A673 (cell line): Measurements from ENCODE around the gene AARSD1. TPM values are rescaled to one million over a fixed set of nuclear protein-coding genes. Genes with fewer than 3 reads are reported as not detected.
"Not testable (repeated sequence)": the region's sequence is repeated elsewhere in the genome, so short reads cannot be mapped to it uniquely, and the experiment has no call there.

ENCODE experiments used
- BruUV-seq: library from RNA; stranded (reverse); fragments of 400-500 nt; replicated peaks from 2 replicates; lab custom pipeline; 2021; lab: Mats Ljungman, UMichigan
- CTCF ChIA-PET: fragments of 300-600 bp; sonication (Branson Sonifier 250); formaldehyde crosslinking; loops from one replicate; lab custom pipeline; 2022; ENCODE audit warnings: antibody characterized with exemption; lab: Charles Lee
- POLR2A ChIA-PET: fragments of 300-600 bp; sonication (Branson Sonifier 250); formaldehyde crosslinking; loops from one replicate; lab custom pipeline; 2022; ENCODE audit warnings: antibody characterized with exemption; ENCODE audit not compliant: low non-redundant PET; lab: Charles Lee
- DNase-seq: peaks from one replicate; pipeline ENCODE4 v3.0.0-alpha.2; 2015; ENCODE audit warnings: low spot score
- H3K27ac ChIP-seq: fragments of 200-600 bp; sonication (generic); 2 replicates; pipeline ENCODE4 v1.5.1; 2016; ENCODE audit warnings: mixed run types, low read depth, mild to moderate bottlenecking, mixed read lengths, antibody characterized with exemption, low read length; ENCODE audit not compliant: poor library complexity, severe bottlenecking
- H3K27me3 ChIP-seq: fragments of 200-600 bp; sonication (generic); replicated peaks from 2 replicates; pipeline ENCODE4 v1.6.1; 2017; ENCODE audit warnings: mixed run types, low read depth, mild to moderate bottlenecking, mixed read lengths, antibody characterized with exemption, low read length; ENCODE audit not compliant: insufficient read depth, poor library complexity
- H3K36me3 ChIP-seq: fragments of 200-600 bp; sonication (generic); 2 replicates; pipeline ENCODE4 v1.6.1; 2016; ENCODE audit warnings: mixed run types, mild to moderate bottlenecking, mixed read lengths, antibody characterized with exemption, low read length; ENCODE audit not compliant: insufficient read depth, poor library complexity, severe bottlenecking
- H3K4me1 ChIP-seq: fragments of 200-600 bp; sonication (generic); 2 replicates; pipeline ENCODE4 v1.6.1; 2017; ENCODE audit warnings: mixed run types, mild to moderate bottlenecking, mixed read lengths, antibody characterized with exemption, low read length; ENCODE audit not compliant: insufficient read depth, poor library complexity, severe bottlenecking
- H3K4me3 ChIP-seq: fragments of 200-600 bp; sonication (generic); 2 replicates; pipeline ENCODE4 v1.5.1; 2016; ENCODE audit warnings: low read depth, mixed run types, mild to moderate bottlenecking, mixed read lengths, low read length; ENCODE audit not compliant: poor library complexity, severe bottlenecking
- H3K9me3 ChIP-seq: fragments of 200-600 bp; sonication (generic); 2 replicates; pipeline ENCODE4 v1.6.1; 2016; ENCODE audit warnings: mixed run types, low read depth, mild to moderate bottlenecking, mixed read lengths, antibody characterized with exemption, low read length; ENCODE audit not compliant: poor library complexity, severe bottlenecking
- EZH2 ChIP-seq: fragments of 200-600 bp; sonication (generic); IDR thresholded peaks from 2 replicates; pipeline ENCODE4 v1.6.1; 2017; ENCODE audit warnings: borderline replicate concordance, low read depth, mild to moderate bottlenecking, mixed read lengths, antibody characterized with exemption, low read length; ENCODE audit not compliant: poor library complexity, severe bottlenecking
- intact Hi-C: fragments of 100-400 bp; cut with micrococcal nuclease; formaldehyde crosslinking; loops from one replicate; pipeline ENCODE4 v1.10.0; 2022; ENCODE audit not compliant: unreplicated experiment
- total RNA-seq: library from RNA; stranded (reverse); gene quantifications from 2 replicates; pipeline ENCODE4 v1.2.3, GENCODE V29; 2021
- TF ChIP-seq, protein P1 (sequence below): fragments of 300-800, 200-600 bp; sonication (generic); conservative IDR thresholded peaks from 2 replicates; pipeline ENCODE4 v1.5.1; 2017; ENCODE audit warnings: low read depth, mild to moderate bottlenecking, antibody characterized with exemption, low read length, moderate library complexity, mixed read lengths

The AARSD1 gene
- total RNA-seq, 1 experiment from 2014 or later: 32.9 TPM

DNA sequence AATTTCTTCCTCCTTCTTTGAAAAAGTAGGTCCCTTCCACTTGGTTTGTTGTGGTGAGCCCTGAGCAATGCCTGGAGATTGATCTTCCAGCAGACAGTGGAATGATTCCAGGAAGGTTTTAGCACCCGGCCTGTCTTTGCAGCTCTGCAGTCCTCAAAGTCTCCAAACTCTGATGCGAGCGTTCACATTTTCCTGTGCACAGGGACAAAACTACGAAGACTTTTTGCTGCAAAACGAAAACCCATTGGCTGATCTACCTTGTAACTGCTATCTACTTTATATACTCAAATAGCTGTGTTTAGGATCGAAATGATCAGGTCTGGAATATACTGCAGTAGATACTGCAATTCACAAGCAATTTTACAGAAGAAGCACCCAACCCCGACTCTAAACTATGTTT is 42.0 kb downstream of the AARSD1 start:
- Histone ChIP-seq H3K27me3 (no peaks in the 10 kb centered on the region), H3K9me3 (no peaks in the 10 kb centered on the region), H3K4me3 (no peak overlapping the region), H3K4me1 (no peaks in the 10 kb centered on the region), H3K36me3 (no peaks in the 10 kb centered on the region), H3K27ac (no peak overlapping the region)
- no peak for TF ChIP-seq EZH2
- TF ChIP-seq, protein P1, sequence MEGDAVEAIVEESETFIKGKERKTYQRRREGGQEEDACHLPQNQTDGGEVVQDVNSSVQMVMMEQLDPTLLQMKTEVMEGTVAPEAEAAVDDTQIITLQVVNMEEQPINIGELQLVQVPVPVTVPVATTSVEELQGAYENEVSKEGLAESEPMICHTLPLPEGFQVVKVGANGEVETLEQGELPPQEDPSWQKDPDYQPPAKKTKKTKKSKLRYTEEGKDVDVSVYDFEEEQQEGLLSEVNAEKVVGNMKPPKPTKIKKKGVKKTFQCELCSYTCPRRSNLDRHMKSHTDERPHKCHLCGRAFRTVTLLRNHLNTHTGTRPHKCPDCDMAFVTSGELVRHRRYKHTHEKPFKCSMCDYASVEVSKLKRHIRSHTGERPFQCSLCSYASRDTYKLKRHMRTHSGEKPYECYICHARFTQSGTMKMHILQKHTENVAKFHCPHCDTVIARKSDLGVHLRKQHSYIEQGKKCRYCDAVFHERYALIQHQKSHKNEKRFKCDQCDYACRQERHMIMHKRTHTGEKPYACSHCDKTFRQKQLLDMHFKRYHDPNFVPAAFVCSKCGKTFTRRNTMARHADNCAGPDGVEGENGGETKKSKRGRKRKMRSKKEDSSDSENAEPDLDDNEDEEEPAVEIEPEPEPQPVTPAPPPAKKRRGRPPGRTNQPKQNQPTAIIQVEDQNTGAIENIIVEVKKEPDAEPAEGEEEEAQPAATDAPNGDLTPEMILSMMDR: no peak
- ChIA-PET POLR2A (no interaction called here), CTCF (no interaction called here)
- intact Hi-C loops: no loop called here
- no TSS peak for BruUV-seq
- DNase-seq: no peak

DNA sequence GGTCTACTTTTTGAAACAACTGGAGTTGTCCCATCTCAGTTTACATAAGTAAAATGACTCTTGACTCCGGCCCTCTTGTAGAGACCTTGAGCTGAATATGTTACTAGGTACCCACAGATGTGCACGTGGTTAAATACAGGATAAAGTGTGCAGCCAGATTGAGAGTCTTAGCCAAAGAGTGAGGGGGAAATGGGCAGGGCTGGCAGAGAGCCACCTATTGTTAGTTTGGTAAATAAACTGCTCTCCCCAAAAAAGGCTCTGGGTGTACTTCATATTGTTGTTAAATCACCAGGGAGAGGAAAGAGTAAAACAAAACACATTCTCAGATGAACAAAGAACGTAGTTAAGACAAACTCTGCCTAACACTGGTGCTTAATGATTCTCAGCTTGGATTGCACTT is 43.3 kb downstream of the AARSD1 start:
- no TSS peak for BruUV-seq
- Histone ChIP-seq H3K4me3 (no peak overlapping the region), H3K27ac (no peak overlapping the region), H3K4me1 (no peaks in the 10 kb centered on the region), H3K36me3 (no peaks in the 10 kb centered on the region), H3K27me3 (no peaks in the 10 kb centered on the region), H3K9me3 (no peaks in the 10 kb centered on the region)
- POLR2A ChIA-PET: no interaction called here
- CTCF ChIA-PET: no interaction called here
- no peak for DNase-seq
- TF ChIP-seq, protein P1: no peak
- TF ChIP-seq EZH2: no peak
- intact Hi-C loops: no loop called here

DNA sequence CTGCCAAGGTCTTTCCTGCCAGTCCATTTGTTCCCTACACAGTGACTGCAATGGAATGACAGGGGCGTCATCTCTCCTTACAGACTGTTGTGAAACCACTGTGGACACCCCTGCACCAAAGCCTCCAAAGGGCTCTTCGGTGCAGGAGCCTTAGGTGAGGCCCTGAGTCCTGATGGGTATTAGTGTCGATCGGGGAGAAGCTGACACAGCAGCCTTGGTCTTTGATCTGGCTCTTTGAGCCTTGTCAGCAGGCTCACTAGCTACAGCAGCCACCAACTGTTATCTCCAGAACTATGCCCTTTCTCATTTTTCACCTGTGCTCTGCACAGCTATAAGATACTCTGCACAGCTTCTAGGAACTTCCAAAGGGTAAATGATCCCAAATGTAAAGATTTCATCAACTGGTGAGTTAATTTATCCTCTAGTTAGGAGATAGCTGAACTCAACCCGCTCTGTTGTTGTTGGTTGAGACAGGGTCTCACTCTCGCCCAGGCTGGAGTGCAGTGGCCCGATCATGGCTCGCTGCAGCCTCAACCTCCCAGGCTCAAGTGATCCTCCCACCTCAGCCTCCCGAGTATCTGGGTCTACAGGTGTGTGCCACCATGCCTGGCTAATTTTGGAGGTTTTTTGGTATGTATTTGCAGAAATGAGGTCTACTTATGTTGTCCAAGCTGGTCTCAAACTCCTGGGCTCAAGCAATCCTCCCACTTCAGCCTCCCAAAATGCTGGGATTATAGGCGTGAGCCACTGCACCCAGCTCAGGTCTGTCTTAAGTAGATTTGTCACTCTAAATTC is 44.0 kb downstream of the AARSD1 start:
- Histone ChIP-seq H3K4me1 (no peaks in the 10 kb centered on the region), H3K4me3 (no peak overlapping the region), H3K27ac (no peak overlapping the region), H3K36me3 (no peaks in the 10 kb centered on the region), H3K9me3 (no peaks in the 10 kb centered on the region), H3K27me3 (no peaks in the 10 kb centered on the region)
- BruUV-seq: no TSS peak
- ChIA-PET CTCF (no interaction called here), POLR2A (no interaction called here)
- TF ChIP-seq, protein P1: no peak
- TF ChIP-seq EZH2: no peak
- intact Hi-C loops: no loop called here
- no peak for DNase-seq

DNA sequence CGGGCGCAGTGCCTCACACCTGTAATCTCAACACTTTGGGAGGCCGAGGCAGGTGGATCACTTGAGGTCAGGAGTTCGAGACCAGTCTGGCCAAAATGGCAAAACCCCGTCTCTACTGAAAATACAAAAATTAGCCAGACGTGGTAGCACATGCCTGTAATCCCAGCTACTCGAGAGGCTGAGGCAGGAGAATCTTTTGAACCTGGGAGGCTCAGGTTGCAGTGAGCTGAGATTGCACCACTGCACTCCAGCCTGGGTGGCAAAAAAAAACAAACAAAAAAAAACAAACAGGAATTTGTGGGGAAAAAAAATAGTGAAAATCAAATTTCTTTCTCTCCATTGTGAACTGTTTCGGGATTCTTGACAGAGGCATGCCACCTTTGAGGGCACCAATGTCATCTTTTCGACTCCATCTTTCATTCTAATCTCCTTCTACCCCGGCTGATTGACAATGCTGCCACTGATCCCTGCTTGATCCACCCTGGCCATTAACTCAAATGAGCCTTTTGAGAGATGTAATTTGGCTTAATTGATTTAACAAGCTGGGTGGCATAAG is 44.7 kb downstream of the AARSD1 start:
- H3K4me3 ChIP-seq, H3K27ac ChIP-seq, H3K4me1 ChIP-seq, H3K27me3 ChIP-seq, H3K9me3 ChIP-seq, CTCF ChIA-PET, intact Hi-C loops, DNase-seq, H3K36me3 ChIP-seq, BruUV-seq: not testable (repeated sequence)
- POLR2A ChIA-PET: interaction anchor here (0.6 kb wide), 1 partner anchor 105 kb away, joined by 7 read pairs; no protein-coding TSS in a partner anchor
